Measurements from ENCODE around the gene VAPB. TPM values are rescaled to one million over a fixed set of nuclear protein-coding genes. Genes with fewer than 3 reads are reported as not detected.

The VAPB gene
- total and polyA plus RNA-seq, 2 of the 4 experiments (the other 2 are of a cell fraction): 9.1 to 26.0 TPM

Other genes with a start within 250 kb of the VAPB start
- not detected in 2 replicates for gene ANKRD60, start 160.6 kb upstream of the VAPB start, total RNA-seq (2012; rRNA removed)
- gene ANKRD60, start 160.6 kb upstream of the VAPB start, polyA plus RNA-seq (2012; rRNA removed): not detected in 2 replicates
- gene RAB22A, start 79.5 kb upstream of the VAPB start, total RNA-seq (2012; rRNA removed): 8.2 and 16.1 TPM in 2 replicates
- 7.9 and 8.4 TPM in 2 replicates for gene RAB22A, start 79.5 kb upstream of the VAPB start, polyA plus RNA-seq (2012; rRNA removed)
- gene APCDD1L, start 126.2 kb downstream of the VAPB start, total RNA-seq (2012; rRNA removed): 2.2 and 2.5 TPM in 2 replicates
- gene APCDD1L, start 126.2 kb downstream of the VAPB start, polyA plus RNA-seq (2012; rRNA removed): 18.0 and 18.3 TPM in 2 replicates

Measured in IMR-90 (cell line).